Measurements from ENCODE around the gene PCSK2. TPM values are rescaled to one million over a fixed set of nuclear protein-coding genes. Genes with fewer than 3 reads are reported as not detected.

PCSK2 gene
- total RNA-seq, 2 experiments from 2014 or later, result not detected

DNA sequence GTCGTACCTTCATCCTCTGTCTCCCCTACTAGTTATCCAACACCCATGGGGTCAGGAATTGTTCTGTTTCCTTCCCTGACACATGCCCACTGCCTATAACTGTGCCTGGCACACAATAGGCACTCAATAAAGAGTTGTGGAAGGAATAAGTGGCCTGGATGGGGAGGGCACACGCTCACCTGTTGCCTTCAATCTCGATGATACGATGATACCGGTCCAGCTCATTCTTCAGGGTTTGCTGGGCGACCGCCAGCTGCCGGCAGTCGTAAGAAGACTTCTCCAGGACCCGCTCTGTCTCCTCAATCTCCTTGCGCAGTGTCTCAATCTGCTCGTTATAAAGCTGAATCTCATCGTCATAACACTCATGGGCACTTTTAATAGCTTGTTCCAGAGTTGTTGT is 271.8 kb downstream of the PCSK2 start:
- POLR2A ChIA-PET, result no interaction called here
- H3K4me1 Mint-ChIP-seq, result peaks cover 20% of the 10 kb centered on the region
- CTCF ChIA-PET, result interaction anchor here (0.7 to 1.1 kb wide), 2 partner anchors 399 to 566 kb away, joined by 3 to 5 read pairs; no protein-coding TSS in a partner anchor
- peaks cover 8% of the 10 kb centered on the region for H3K27me3 Mint-ChIP-seq
- H3K36me3 Mint-ChIP-seq (ENCODE audit: low read depth), result no peaks in the 10 kb centered on the region
- H3K4me3 Mint-ChIP-seq, result no peak overlapping the region
- H3K9me3 Mint-ChIP-seq, result no peaks in the 10 kb centered on the region
- no peak overlapping the region for H3K27ac Mint-ChIP-seq
- no peak for DNase-seq

DNA sequence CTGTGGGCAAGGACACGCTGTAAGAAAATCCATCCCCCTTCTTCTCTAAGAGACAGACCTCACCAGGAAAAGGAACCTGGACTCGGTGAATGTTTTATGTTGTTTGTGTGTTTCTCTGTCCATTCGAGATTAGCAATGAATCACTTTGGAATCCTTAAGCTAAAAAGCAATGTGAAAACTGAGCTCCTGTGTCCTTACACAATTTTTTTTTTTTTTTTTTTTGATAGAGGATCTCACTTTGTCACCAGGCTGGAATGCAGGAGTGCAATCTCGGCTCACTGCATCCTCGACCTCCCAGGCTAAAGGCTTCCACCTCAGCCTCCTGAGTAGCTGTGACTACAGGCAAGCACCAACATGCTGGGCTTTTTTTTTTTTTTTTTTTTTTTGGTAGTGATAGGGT is 272.2 kb downstream of the PCSK2 start:
- ChIA-PET POLR2A (no interaction called here), CTCF (interaction anchor here (0.7 to 1.1 kb wide), 2 partner anchors 399 to 565 kb away, joined by 3 to 5 read pairs; no protein-coding TSS in a partner anchor)

DNA sequence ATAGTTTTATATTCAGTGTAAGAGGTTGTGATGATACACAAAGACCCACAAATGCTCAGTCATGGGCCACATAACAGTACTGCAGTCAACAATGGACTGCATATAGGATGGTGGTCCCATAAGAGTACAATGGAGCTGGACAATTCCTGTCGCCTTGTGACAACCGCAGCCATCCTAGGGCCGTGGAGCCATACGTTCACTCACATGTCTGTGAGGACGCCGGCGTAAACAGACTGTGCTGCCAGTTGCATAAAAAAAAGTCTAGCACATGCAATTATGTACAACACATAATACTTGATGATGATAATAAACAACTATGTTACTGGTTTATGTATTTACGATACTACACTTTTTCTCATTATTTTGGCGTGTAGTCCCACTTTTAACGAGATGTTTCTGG is 273.4 kb downstream of the PCSK2 start:
- no peak for DNase-seq
- Mint-ChIP-seq H3K9me3 (no peaks in the 10 kb centered on the region), H3K36me3 (ENCODE audit: low read depth) (no peaks in the 10 kb centered on the region), H3K27me3 (peaks cover 8% of the 10 kb centered on the region), H3K4me1 (peaks cover 34% of the 10 kb centered on the region), H3K4me3 (no peak overlapping the region), H3K27ac (no peak overlapping the region)
- ChIA-PET CTCF (interaction anchor here (0.9 kb wide), 1 partner anchor 398 kb away, joined by 3 read pairs; no protein-coding TSS in a partner anchor), POLR2A (no interaction called here)

More for the DNA sequence above, 272.2 kb downstream of the PCSK2 start:
- Mint-ChIP-seq H3K36me3 (ENCODE audit: low read depth) (no peaks in the 10 kb centered on the region), H3K9me3 (no peaks in the 10 kb centered on the region), H3K4me3 (no peak overlapping the region), H3K4me1 (peaks cover 24% of the 10 kb centered on the region), H3K27me3 (peaks cover 8% of the 10 kb centered on the region), H3K27ac (no peak overlapping the region)
- no peak for DNase-seq

DNA sequence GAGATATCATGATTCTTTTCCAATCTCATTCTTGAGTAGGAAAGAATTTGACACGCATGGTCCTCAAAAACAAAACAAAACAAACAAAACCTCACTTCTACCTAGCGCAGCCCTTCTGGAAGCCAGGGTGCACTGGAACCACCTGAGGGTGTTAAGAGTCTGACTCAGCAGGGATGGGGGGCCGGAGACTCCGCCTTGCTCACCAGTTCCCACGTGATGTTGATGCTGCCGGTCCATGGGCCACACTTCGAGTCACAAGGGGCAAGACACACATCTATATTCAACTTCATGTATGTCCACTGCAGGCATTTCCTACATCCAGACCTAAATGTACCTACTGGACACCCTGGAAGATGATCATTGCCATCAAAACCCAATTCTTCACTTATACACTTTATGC is 274.0 kb downstream of the PCSK2 start:
- Mint-ChIP-seq H3K27ac (no peak overlapping the region), H3K4me1 (peaks cover 40% of the 10 kb centered on the region), H3K4me3 (no peak overlapping the region), H3K36me3 (ENCODE audit: low read depth) (no peaks in the 10 kb centered on the region), H3K9me3 (no peaks in the 10 kb centered on the region), H3K27me3 (peaks cover 8% of the 10 kb centered on the region)
- ChIA-PET POLR2A (no interaction called here), CTCF (interaction anchor here (0.9 kb wide), 1 partner anchor 397 kb away, joined by 3 read pairs; no protein-coding TSS in a partner anchor)
- DNase-seq, result no peak

DNA sequence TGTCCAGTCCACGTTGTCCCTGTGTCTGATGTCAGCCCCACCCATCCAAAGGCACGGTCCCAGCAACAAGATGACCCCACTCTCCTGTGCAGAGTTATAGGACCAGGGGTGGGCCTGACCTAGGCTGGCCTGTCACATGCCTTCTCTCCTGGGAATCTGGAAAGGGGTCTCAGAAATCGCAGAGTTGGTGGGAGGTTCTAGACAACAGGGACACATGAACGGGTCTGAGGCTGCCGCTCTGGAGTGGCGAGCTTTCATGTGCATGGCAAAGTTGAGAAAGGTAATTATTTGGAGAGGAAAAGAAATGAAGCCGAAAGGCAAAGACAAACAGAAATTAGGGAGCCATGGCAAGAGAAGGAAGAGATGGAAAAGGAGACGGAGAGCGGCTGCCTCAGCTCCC is 274.9 kb downstream of the PCSK2 start:
- Mint-ChIP-seq H3K36me3 (ENCODE audit: low read depth) (no peaks in the 10 kb centered on the region), H3K9me3 (no peaks in the 10 kb centered on the region), H3K4me3 (no peak overlapping the region), H3K27me3 (peaks cover 8% of the 10 kb centered on the region), H3K4me1 (peaks cover 46% of the 10 kb centered on the region), H3K27ac (no peak overlapping the region)
- no peak for DNase-seq
- CTCF ChIA-PET, result no interaction called here
- POLR2A ChIA-PET, result no interaction called here

DNA sequence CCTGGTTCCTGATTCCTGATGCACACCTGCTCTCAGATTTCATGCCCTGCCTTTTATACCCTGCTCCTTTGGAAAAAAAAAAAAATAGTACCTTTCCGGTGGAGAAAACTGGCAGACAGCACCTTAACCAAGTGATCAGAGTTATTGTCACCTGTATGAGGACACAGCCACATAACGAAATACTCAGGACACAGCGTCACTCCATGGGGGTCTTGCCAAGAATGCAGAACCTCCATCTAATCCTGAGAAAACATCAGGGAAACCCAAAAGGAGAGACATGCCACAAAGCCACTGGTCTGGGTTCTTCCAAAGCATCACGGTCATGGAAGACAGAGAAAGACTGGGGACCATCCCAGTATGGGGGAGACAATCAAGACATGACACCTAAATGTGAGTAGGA is 275.3 kb downstream of the PCSK2 start:
- no peak overlapping the region for H3K4me3 Mint-ChIP-seq
- no peaks in the 10 kb centered on the region for H3K36me3 Mint-ChIP-seq (ENCODE audit: low read depth)
- peaks cover 50% of the 10 kb centered on the region for H3K4me1 Mint-ChIP-seq
- H3K27ac Mint-ChIP-seq, result no peak overlapping the region
- H3K27me3 Mint-ChIP-seq, result peaks cover 8% of the 10 kb centered on the region
- no peak for DNase-seq
- POLR2A ChIA-PET, result no interaction called here
- CTCF ChIA-PET, result no interaction called here
- H3K9me3 Mint-ChIP-seq, result no peaks in the 10 kb centered on the region

DNA sequence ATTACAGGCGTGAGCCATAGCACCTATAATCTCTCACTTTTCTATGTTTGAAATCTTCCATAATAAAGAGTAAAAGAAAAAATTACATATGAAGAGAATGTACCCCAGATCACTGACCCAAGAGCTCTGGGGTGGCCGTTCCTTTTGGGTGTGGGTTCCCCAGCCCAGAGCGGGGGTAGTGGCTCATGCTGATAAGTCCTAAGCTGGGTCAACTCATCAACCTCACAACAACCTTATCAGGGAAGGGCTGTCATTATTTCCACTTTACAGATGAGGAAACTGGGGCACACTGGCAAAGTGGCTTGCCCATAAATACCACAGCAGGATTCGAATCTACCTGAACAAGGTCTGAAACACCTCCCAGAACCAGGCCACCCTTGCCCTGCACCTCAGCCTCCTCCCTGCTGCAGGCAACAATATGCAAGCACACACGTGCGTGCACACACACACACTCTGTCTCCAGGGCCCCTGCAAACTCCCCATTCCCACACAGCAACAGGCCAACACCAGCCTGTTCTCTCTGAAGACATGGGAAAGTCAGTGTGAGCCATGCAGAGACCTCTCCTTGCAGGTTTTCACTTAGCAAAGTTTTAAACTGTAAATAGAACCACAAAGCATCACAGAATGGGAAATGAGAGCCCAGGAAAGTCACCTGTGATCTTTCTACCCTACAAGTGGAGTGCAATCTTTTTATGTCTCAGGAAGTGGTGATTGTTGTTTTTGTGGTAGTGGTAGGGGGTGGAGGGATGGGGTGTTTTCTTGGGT is 276.6 kb downstream of the PCSK2 start:
- ChIA-PET CTCF (interaction anchor here (1.0 to 3.5 kb wide), 14 partner anchors 9 to 494 kb away, joined by 3 to 77 read pairs (median 8); partner anchors contain the start of genes BFSP1, DSTN and RRBP1), POLR2A (interaction anchor here (3.1 to 4.2 kb wide), 3 partner anchors 27 to 179 kb away, joined by 22 to 71 read pairs (median 23); partner anchors contain the start of genes BFSP1 and RRBP1)
- no peaks in the 10 kb centered on the region for H3K9me3 Mint-ChIP-seq
- peaks cover 7% of the 10 kb centered on the region for H3K36me3 Mint-ChIP-seq (ENCODE audit: low read depth)
- H3K27ac Mint-ChIP-seq, result peak overlapping the region; percentile 93
- peaks cover 64% of the 10 kb centered on the region for H3K4me1 Mint-ChIP-seq
- H3K4me3 Mint-ChIP-seq, result peak overlapping the region; percentile 79
- peak; percentile 37 for DNase-seq
- peaks cover 10% of the 10 kb centered on the region for H3K27me3 Mint-ChIP-seq

DNA sequence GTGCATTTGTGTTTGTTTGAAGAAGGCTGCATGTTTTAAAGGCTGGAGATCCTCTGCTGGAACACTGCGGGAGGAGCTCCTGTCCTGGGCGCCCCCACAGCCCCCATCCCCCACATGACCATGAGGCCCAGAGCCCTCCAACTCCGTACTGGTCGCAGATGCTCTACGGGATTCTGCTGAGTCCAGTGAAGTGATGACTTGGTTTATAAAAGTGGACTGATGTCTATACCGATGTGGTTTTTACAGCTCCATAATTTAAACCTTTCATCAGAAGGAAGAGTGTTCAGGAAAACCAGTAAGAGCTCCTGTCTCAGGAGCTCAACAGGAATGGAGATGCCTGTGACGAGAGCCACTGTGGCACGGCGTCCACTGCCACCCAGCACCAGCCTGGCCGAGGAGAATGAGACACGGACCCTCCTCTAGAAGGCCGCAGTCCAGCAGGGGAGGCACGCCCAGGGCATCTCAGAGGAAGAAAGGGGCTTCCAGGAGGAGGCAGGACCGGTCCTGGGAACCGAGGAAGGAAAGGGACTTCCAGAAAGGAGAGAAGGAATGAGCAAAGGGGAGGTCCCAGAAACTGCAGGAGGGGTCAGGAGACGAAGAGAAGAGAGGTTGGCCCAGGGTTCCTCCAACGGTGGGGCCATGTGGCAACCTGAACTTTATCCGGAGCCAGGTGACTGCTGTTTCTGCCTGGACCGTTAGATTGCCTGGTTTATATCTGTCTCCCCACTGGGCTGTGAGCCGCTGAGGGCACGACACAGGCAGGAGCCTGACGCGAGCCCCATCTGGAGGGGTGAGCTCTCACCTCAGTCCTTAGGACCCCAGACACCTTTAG is 277.4 kb downstream of the PCSK2 start:
- Mint-ChIP-seq H3K27me3 (peaks cover 6% of the 10 kb centered on the region), H3K27ac (peak overlapping the region; percentile 93), H3K9me3 (no peaks in the 10 kb centered on the region), H3K36me3 (ENCODE audit: low read depth) (peaks cover 7% of the 10 kb centered on the region), H3K4me1 (peaks cover 65% of the 10 kb centered on the region), H3K4me3 (peak overlapping the region; percentile 79)
- DNase-seq, result peak; percentile 47
- ChIA-PET CTCF (interaction anchor here (0.6 to 3.5 kb wide), 33 partner anchors 9 to 493 kb away, joined by 3 to 77 read pairs (median 4); partner anchors contain the start of genes BFSP1, DSTN and RRBP1), POLR2A (interaction anchor here (0.8 to 4.2 kb wide), 18 partner anchors 23 to 1003 kb away, joined by 3 to 71 read pairs (median 8); partner anchors contain the start of genes BFSP1, DSTN, DZANK1 and KAT14)

DNA sequence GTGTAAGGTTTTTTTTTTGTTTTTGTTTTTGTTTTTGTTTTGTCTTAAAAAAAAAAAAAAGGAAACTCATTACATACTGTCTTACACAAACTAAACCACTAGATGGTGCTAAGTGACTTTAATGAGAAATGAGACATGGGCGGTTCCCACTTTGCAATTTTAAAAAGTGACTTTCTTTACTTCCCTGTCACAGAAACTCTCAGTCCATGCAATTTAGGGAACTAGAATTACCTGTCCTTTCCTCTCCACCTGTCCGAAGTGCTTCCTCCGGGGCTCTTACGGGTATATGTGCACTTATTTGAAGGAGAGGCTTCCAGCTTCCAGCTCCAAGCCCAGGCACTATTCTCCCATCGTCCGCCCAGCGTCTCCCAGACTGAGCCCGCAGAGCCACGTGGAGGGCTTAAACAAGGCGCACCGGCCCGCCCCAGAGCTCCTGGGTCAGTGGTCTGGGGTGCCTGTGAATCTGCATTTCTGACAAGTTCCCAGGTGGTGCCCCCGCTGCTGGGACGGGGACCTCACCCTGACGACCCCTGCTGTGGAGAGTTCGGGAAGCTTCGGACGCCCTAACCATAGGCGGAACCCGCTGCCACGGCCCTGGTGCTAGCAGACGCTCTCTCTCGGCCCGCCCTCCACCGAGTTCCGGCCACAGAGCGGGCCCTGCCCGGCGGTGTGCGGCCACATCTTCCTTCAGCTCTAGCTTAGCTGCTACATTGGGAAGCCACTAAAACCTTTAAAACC is 278.2 kb downstream of the PCSK2 start:
- peaks cover 9% of the 10 kb centered on the region for H3K36me3 Mint-ChIP-seq (ENCODE audit: low read depth)
- peak overlapping the region; percentile 93 for H3K27ac Mint-ChIP-seq
- DNase-seq, result no peak
- H3K9me3 Mint-ChIP-seq, result no peaks in the 10 kb centered on the region
- H3K27me3 Mint-ChIP-seq, result peaks cover 7% of the 10 kb centered on the region
- peak overlapping the region; percentile 79 for H3K4me3 Mint-ChIP-seq
- ChIA-PET CTCF (interaction anchor here (0.6 to 3.5 kb wide), 39 partner anchors 9 to 1002 kb away, joined by 3 to 77 read pairs (median 4); partner anchors contain the start of genes BFSP1, DSTN and RRBP1), POLR2A (interaction anchor here (0.6 to 4.2 kb wide), 26 partner anchors 22 to 1002 kb away, joined by 3 to 71 read pairs (median 5); partner anchors contain the start of genes BFSP1, DSTN, DZANK1 and KAT14)
- H3K4me1 Mint-ChIP-seq, result peaks cover 69% of the 10 kb centered on the region

DNA sequence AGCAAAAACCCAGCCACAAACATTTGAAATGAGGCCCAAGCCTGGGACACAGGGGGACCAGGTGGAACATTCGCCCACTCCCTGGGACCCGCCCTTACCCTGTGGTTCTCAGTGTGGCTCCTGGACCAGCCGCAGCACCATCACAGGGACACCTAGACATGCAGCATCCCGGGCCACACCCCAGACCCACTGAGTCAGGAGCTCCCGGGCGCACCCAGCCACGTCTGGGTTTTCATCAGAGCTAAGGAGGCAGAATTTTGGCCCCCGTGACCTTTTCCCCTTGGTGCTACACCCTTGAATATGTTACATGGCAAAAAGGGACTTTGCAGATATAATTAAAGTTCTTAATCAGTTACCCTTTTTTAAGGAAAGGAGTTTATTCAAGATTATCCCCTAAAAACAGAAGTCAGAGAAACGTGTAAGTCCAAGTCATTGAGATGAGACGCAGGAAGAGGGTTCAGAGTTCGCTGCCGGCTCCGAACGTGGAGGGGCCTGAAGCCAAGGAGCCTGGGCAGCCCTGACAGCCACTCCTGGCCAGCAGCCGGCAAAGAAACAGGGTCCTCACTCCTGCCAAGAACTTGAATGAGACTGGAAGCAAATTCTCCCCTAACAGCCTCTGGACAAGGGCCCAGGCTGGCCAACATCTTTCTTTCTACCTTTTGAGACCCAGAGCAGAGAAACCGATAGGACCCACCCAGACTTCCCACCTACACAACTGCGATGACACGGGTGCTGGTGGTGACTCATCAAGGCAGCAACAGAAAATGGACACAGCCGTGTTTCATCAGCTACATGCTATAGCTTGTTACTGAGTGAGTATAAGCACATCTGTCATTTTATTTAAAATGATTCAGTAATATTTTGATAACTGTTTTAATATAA is 279.0 kb downstream of the PCSK2 start:
- DNase-seq, result peak; percentile 84
- peak overlapping the region; percentile 93 for H3K27ac Mint-ChIP-seq
- POLR2A ChIA-PET, result interaction anchor here (0.6 to 4.2 kb wide), 26 partner anchors 21 to 1002 kb away, joined by 3 to 71 read pairs (median 5); partner anchors contain the start of genes BFSP1, DSTN, DZANK1 and KAT14

DNA sequence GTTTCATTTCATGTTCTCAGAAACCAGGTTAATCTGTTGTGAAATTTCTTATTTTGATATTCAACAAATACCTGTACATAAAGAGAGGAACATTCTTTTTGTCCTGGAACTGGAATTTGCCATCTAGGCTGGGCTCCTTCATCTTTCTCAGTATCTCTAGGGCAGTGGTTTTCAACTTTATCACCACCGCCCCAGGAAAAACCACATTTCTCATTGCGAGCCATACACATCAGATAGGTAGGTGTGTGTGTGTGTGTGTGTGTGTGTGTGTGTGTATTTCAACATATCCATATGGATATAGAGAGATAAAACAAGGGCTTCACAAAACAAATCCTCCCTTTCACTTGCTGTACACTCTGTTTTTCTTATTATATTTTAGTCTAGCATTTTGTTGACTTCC is 280.2 kb downstream of the PCSK2 start:
- peaks cover 84% of the 10 kb centered on the region for H3K4me1 Mint-ChIP-seq
- H3K27me3 Mint-ChIP-seq, result peaks cover 6% of the 10 kb centered on the region
- peak overlapping the region; percentile 63 for H3K4me3 Mint-ChIP-seq
- CTCF ChIA-PET, result interaction anchor here (0.8 to 3.5 kb wide), 6 partner anchors 25 to 460 kb away, joined by 3 to 77 read pairs (median 14); partner anchors contain the start of genes BFSP1, DSTN and RRBP1
- H3K27ac Mint-ChIP-seq, result peak overlapping the region; percentile 64
- POLR2A ChIA-PET, result interaction anchor here (0.6 to 4.2 kb wide), 5 partner anchors 23 to 631 kb away, joined by 3 to 71 read pairs (median 9); partner anchors contain the start of genes BFSP1, KAT14, PET117 and RRBP1
- H3K36me3 Mint-ChIP-seq (ENCODE audit: low read depth), result peaks cover 19% of the 10 kb centered on the region
- peaks cover 2% of the 10 kb centered on the region for H3K9me3 Mint-ChIP-seq
- DNase-seq, result peak; percentile 36

More for the DNA sequence above, 279.0 kb downstream of the PCSK2 start:
- peaks cover 77% of the 10 kb centered on the region for H3K4me1 Mint-ChIP-seq
- peaks cover 10% of the 10 kb centered on the region for H3K36me3 Mint-ChIP-seq (ENCODE audit: low read depth)
- no peaks in the 10 kb centered on the region for H3K9me3 Mint-ChIP-seq
- CTCF ChIA-PET, result interaction anchor here (0.7 to 3.5 kb wide), 35 partner anchors 8 to 1001 kb away, joined by 3 to 77 read pairs (median 4); partner anchors contain the start of genes BFSP1, DSTN and RRBP1
- peaks cover 7% of the 10 kb centered on the region for H3K27me3 Mint-ChIP-seq
- H3K4me3 Mint-ChIP-seq, result peak overlapping the region; percentile 79

Measured in activated CD4-positive, alpha-beta memory T cell treated with anti-CD3 and anti-CD28 coated beads, Interleukin-2, amount 10 ng/mL, durations not matched to agents 7 days and 5 days (primary cell).